H1 (cell line): ENCODE data around the gene STARD3NL. TPM values are rescaled to one million over a fixed set of nuclear protein-coding genes. Genes with fewer than 3 reads are reported as not detected.

Experiments used
- CTCF ChIA-PET: fragments of 300-600 bp; sonication (Branson Sonifier 250); formaldehyde crosslinking; loops from one replicate; lab custom pipeline; 2021; ENCODE audit not compliant: partially characterized antibody; lab: Charles Lee
- POLR2A ChIA-PET: fragments of 300-600 bp; sonication (Branson Sonifier 250); formaldehyde crosslinking; loops from one replicate; lab custom pipeline; 2021; ENCODE audit warnings: inconsistent platforms; ENCODE audit not compliant: partially characterized antibody; lab: Charles Lee
- DNase-seq, 2 experiments: peaks; one replicate each; pipeline versions ENCODE4 v3.0.0 to v3.0.0-alpha.2; 2010 to 2022; ENCODE audit warnings: low spot score in 2 of 2, low read depth in 1 of 2, mixed read lengths in 1 of 2
- FAIRE-seq: peaks from 2 replicates; lab custom pipeline; 2011; peaks lifted over from hg19 to GRCh38; lab: Jason Lieb, UNC
- H2AFZ ChIP-seq: 2 replicates; pipeline ENCODE4 v1.8.1; 2012; ENCODE audit warnings: low read length, inconsistent platforms
- H2AK5ac ChIP-seq: 2 replicates; pipeline ENCODE4 v1.6.1; 2013; ENCODE audit warnings: low read depth, low read length
- H2BK120ac ChIP-seq: replicated peaks from 2 replicates; pipeline ENCODE3; 2013; ENCODE audit warnings: low read depth, low read length, inconsistent platforms
- H2BK12ac ChIP-seq: 2 replicates; pipeline ENCODE4 v1.6.1; 2013; ENCODE audit warnings: low read depth, low read length
- H2BK15ac ChIP-seq: 2 replicates; pipeline ENCODE4 v1.6.1; 2013; ENCODE audit warnings: low read length
- H2BK20ac ChIP-seq: 2 replicates; pipeline ENCODE4 v1.6.1; 2013; ENCODE audit warnings: low read length
- H2BK5ac ChIP-seq: 2 replicates; pipeline ENCODE4 v1.6.1; 2013; ENCODE audit warnings: low read depth, low read length
- H3K14ac ChIP-seq: 2 replicates; pipeline ENCODE4 v1.6.1; 2013; ENCODE audit warnings: inconsistent platforms; ENCODE audit not compliant: insufficient read length
- H3K18ac ChIP-seq: 2 replicates; pipeline ENCODE4 v1.6.1; 2013; ENCODE audit warnings: low read length; ENCODE audit errors: extremely low read depth
- H3K23ac ChIP-seq: 2 replicates; pipeline ENCODE4 v1.6.1; 2013; ENCODE audit warnings: inconsistent platforms; ENCODE audit not compliant: insufficient read length
- H3K23me2 ChIP-seq: 2 replicates; pipeline ENCODE4 v1.6.1; 2013; ENCODE audit warnings: low read depth, low read length
- H3K27ac ChIP-seq: 2 replicates; pipeline ENCODE4 v1.6.1; 2011; ENCODE audit warnings: low read depth, low read length, inconsistent platforms
- H3K27me3 ChIP-seq, 4 experiments: replicated peaks in 1 of 4; 1 replicate in 1 of 4; 2 replicates in 3 of 4; pipeline versions ENCODE4 v1.6.1 to v1.8.1; 2011 to 2013; ENCODE audit warnings: low read length in 3 of 4, mild to moderate bottlenecking in 3 of 4, inconsistent platforms in 2 of 4, mixed read lengths in 2 of 4, moderate library complexity in 1 of 4; ENCODE audit not compliant: control insufficient read depth in 3 of 4, insufficient read depth in 3 of 4; ENCODE audit errors: extremely low read depth in 1 of 4
- H3K36me3 ChIP-seq, 4 experiments: 2 replicates each; pipeline versions ENCODE4 v1.6.1 to v1.8.1; 2011 to 2013; ENCODE audit warnings: mild to moderate bottlenecking in 4 of 4, low read length in 3 of 4, moderate library complexity in 2 of 4, control low read depth in 1 of 4, inconsistent platforms in 1 of 4; ENCODE audit not compliant: insufficient read depth in 4 of 4, control insufficient read depth in 2 of 4
- H3K4ac ChIP-seq: replicated peaks from 2 replicates; pipeline ENCODE3; 2013; ENCODE audit warnings: low read length, low read depth, mixed read lengths, inconsistent platforms; ENCODE audit not compliant: insufficient read length
- H3K4me1 ChIP-seq, 4 experiments: replicated peaks in 1 of 4; 1 replicate in 1 of 4; 2 replicates in 3 of 4; pipeline versions ENCODE4 v1.6.1 to v1.8.1; 2011 to 2013; ENCODE audit warnings: low read length in 3 of 4, inconsistent platforms in 2 of 4, mixed read lengths in 1 of 4; ENCODE audit not compliant: insufficient read depth in 4 of 4, control insufficient read depth in 3 of 4
- H3K4me2 ChIP-seq, 2 experiments: 2 replicates each; pipeline versions ENCODE4 v1.6.1 to v1.8.1; 2011 to 2013; ENCODE audit warnings: low read depth in 2 of 2, low read length in 2 of 2, control low read depth in 1 of 2, inconsistent platforms in 1 of 2, mild to moderate bottlenecking in 1 of 2; ENCODE audit not compliant: insufficient read depth in 1 of 2
- H3K4me3 ChIP-seq, 4 experiments: fragments of 200-600, 300-600 bp in 1 of 4; sonication (generic), shearing (Covaris generic), sonication (Bioruptor Twin) in 1 of 4; 2 replicates each; pipeline versions ENCODE4 v1.5.1 to v1.8.1; 2011 to 2016; ENCODE audit warnings: low read length in 4 of 4, low read depth in 3 of 4, control low read depth in 2 of 4, inconsistent platforms in 2 of 4, mild to moderate bottlenecking in 2 of 4, mixed read lengths in 1 of 4, moderate library complexity in 1 of 4; ENCODE audit not compliant: insufficient read depth in 2 of 4; ENCODE audit errors: extremely low read depth in 1 of 4
- H3K56ac ChIP-seq: replicated peaks from 2 replicates; pipeline ENCODE3; 2013; ENCODE audit warnings: low read depth, mild to moderate bottlenecking, mixed read lengths, low read length, inconsistent platforms; ENCODE audit not compliant: insufficient read length
- H3K79me1 ChIP-seq: 2 replicates; pipeline ENCODE4 v1.6.1; 2013; ENCODE audit warnings: low read depth, low read length, control low read depth
- H3K79me2 ChIP-seq, 2 experiments: 2 replicates each; pipeline versions ENCODE4 v1.6.1 to v1.8.1; 2012 to 2013; ENCODE audit warnings: low read length in 2 of 2, mild to moderate bottlenecking in 2 of 2, inconsistent platforms in 1 of 2; ENCODE audit not compliant: insufficient read depth in 2 of 2, control insufficient read depth in 1 of 2
- H3K9ac ChIP-seq, 4 experiments: replicated peaks in 1 of 4; 1 replicate in 1 of 4; 2 replicates in 3 of 4; pipeline versions ENCODE4 v1.6.1 to v1.8.1; 2011 to 2013; ENCODE audit warnings: low read depth in 3 of 4, low read length in 3 of 4, control low read depth in 2 of 4, mild to moderate bottlenecking in 2 of 4, moderate library complexity in 2 of 4, inconsistent platforms in 1 of 4; ENCODE audit errors: extremely low read depth in 1 of 4
- H3K9me3 ChIP-seq, 2 experiments: 2 replicates each; pipeline versions ENCODE4 v1.6.1 to v1.8.1; 2012 to 2013; ENCODE audit warnings: mild to moderate bottlenecking in 2 of 2, moderate library complexity in 2 of 2, control low read depth in 1 of 2, inconsistent platforms in 1 of 2, low read depth in 1 of 2, low read length in 1 of 2, mixed read lengths in 1 of 2; ENCODE audit not compliant: insufficient read depth in 2 of 2
- H4K20me1 ChIP-seq, 2 experiments: replicated peaks in 1 of 2; 2 replicates each; pipeline versions ENCODE3 to v1.8.1; 2011 to 2013; ENCODE audit warnings: inconsistent platforms in 2 of 2, low read length in 2 of 2, mild to moderate bottlenecking in 1 of 2; ENCODE audit not compliant: insufficient read depth in 2 of 2, control insufficient read depth in 1 of 2
- H4K5ac ChIP-seq: 2 replicates; pipeline ENCODE4 v1.6.1; 2013; ENCODE audit warnings: low read length, low read depth, mixed read lengths, inconsistent platforms; ENCODE audit not compliant: insufficient read length
- H4K8ac ChIP-seq: 2 replicates; pipeline ENCODE4 v1.8.0; 2013; ENCODE audit warnings: mild to moderate bottlenecking, moderate library complexity, low read length, inconsistent platforms; ENCODE audit not compliant: insufficient read depth; ENCODE audit errors: extremely low read depth
- H4K91ac ChIP-seq: replicated peaks from 2 replicates; pipeline ENCODE3; 2013; ENCODE audit warnings: low read length, mixed read lengths, inconsistent platforms; ENCODE audit not compliant: insufficient read length
- CHD1 ChIP-seq: IDR thresholded peaks from 2 replicates; pipeline ENCODE4 v1.6.1; 2012; ENCODE audit warnings: low read depth, low read length, improper control_type of control experiment
- EP300 ChIP-seq, 2 experiments: IDR thresholded peaks; 1 replicate in 1 of 2; 2 replicates in 1 of 2; pipeline ENCODE4 v1.6.1; 2011 to 2012; ENCODE audit warnings: low read depth in 2 of 2, low read length in 2 of 2, mild to moderate bottlenecking in 2 of 2, borderline replicate concordance in 1 of 2, inconsistent platforms in 1 of 2, moderate library complexity in 1 of 2
- KDM4A ChIP-seq: IDR thresholded peaks from one replicate; pipeline ENCODE4 v1.7.1; 2012; ENCODE audit warnings: low read depth, mild to moderate bottlenecking, moderate library complexity, low read length, inconsistent platforms; ENCODE audit not compliant: severe bottlenecking
- KDM5A ChIP-seq: fragments of 200-600 bp; IDR thresholded peaks from 2 replicates; pipeline ENCODE4 v1.7.1; 2012; ENCODE audit warnings: mild to moderate bottlenecking, low read length, inconsistent platforms, mixed read lengths
- RBBP5 ChIP-seq: IDR thresholded peaks from 2 replicates; pipeline ENCODE4 v1.7.1; 2012; ENCODE audit warnings: low read depth, mild to moderate bottlenecking, inconsistent platforms, low read length, moderate library complexity, borderline replicate concordance
- RNF2 ChIP-seq: fragments of 200-900, 300-1000 bp; sonication (generic); IDR thresholded peaks from 2 replicates; pipeline ENCODE4 v1.7.1; 2016; ENCODE audit warnings: borderline replicate concordance, low read depth, mild to moderate bottlenecking, antibody characterized with exemption, low read length; ENCODE audit not compliant: poor library complexity, severe bottlenecking; ENCODE audit errors: missing control alignments
- SIRT6 ChIP-seq: IDR thresholded peaks from one replicate; pipeline ENCODE4 v1.7.1; 2012; ENCODE audit warnings: low read length, inconsistent platforms
- SRF ChIP-seq: IDR thresholded peaks from 2 replicates; pipeline ENCODE4 v1.6.1; 2011; ENCODE audit warnings: mild to moderate bottlenecking, low read depth, low read length, moderate library complexity
- SUZ12 ChIP-seq: fragments of 200-600 bp; sonication (generic); IDR thresholded peaks from 2 replicates; pipeline ENCODE4 v1.6.1; 2012; ENCODE audit warnings: mild to moderate bottlenecking, inconsistent platforms, low read length, moderate library complexity, mixed read lengths
- TBP ChIP-seq: IDR thresholded peaks from 2 replicates; pipeline ENCODE4 v1.6.1; 2011; ENCODE audit warnings: low read depth, low read length, improper control_type of control experiment
- WGBS, 2 experiments: shearing (Covaris generic) in 1 of 2; methylation state at CpG; one replicate each; pipeline versions ENCODE4 v1.1.6 to v1.1.7; 2013 to 2015; ENCODE audit warnings: low lambda C conversion rate in 2 of 2, mixed read lengths in 2 of 2, inconsistent platforms in 1 of 2, low coverage in 1 of 2, missing lambda C conversion rate in 1 of 2; ENCODE audit not compliant: insufficient replicate concordance in 2 of 2, insufficient coverage in 1 of 2, insufficient read length in 1 of 2; ENCODE audit errors: extremely low coverage in 1 of 2, missing lambda C conversion rate in 1 of 2; 5-methylcytosine and 5-hydroxymethylcytosine counted together
- polyA plus RNA-seq, 7 experiments: library from polyadenylated mRNA; depleted of rRNA in 3 of 7; stranded (reverse) in 5 of 7; unstranded in 2 of 7; fragments of >200 nt in 5 of 7; fragments of 200-250 nt in 2 of 7; gene quantifications; 1 replicate in 5 of 7; 2 replicates in 1 of 7; 4 replicates in 1 of 7; pipeline versions ENCODE4 v1.2.1 to v1.2.3, GENCODE V29; 2011 to 2013; ENCODE audit warnings: missing spikeins in 2 of 7, mixed read lengths in 2 of 7
- total RNA-seq: library from RNA; stranded (reverse); fragmentation: NEBNext Ultra II Directional; extraction: Animal tissue kit (Norgen Biotek cat#: 25700); gene quantifications from 2 replicates; pipeline ENCODE4 v1.2.1, GENCODE V29; 2021
- TF ChIP-seq, protein P1 (sequence below): IDR thresholded peaks from 2 replicates; pipeline ENCODE4 v1.6.1; 2012; ENCODE audit warnings: inconsistent platforms

Gene STARD3NL
- total and polyA plus RNA-seq, 2 of the 8 experiments (the other 6 are each of a cell fraction or from before 2014, with no cell fraction given), result 27.1 to 40.5 TPM

DNA sequence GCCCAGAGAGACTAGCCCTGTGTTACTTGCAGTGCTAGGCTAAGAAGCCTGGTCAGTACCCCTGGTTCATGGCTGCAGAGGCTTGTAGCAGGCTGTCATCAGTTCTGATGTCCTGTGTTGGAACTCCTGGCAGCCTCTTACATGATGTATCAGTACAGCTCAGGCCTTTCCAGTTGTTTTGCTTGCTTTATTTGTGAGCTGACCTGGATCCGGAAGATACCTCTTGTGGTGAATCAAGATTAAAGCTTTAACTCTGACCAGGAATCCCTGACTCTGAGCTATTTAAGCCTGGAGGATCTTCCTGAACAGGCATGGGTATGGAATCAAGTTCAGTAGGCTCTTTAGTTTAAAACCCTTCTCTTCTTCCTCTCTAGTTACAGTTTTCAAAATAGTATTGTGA lies 4.4 kb downstream of the STARD3NL start:
- Histone ChIP-seq H3K23ac (no peak overlapping the region), H2BK15ac (no peak overlapping the region), H2BK5ac (no peak overlapping the region), H3K36me3 (no peaks in the 10 kb centered on the region), H2AFZ (no peak overlapping the region), H3K4me1 (peaks cover 0 to 6% (median 2%) of the 10 kb centered on the region in 4 experiments; a peak in 3 of 7 replicates), H2BK120ac (no peak overlapping the region), H4K20me1 (no peaks in the 10 kb centered on the region), H3K27ac (no peak overlapping the region), H3K4me3 (no peak overlapping the region), H3K4ac (no peak overlapping the region), H3K4me2 (no peak overlapping the region), H3K79me1 (peaks cover 3% of the 10 kb centered on the region), H3K9me3 (no peaks in the 10 kb centered on the region), H3K79me2 (peaks cover 0 to 70% of the 10 kb centered on the region in 2 experiments; a peak in 2 of 4 replicates), H3K14ac (no peak overlapping the region), H3K56ac (no peak overlapping the region), H3K9ac (no peak overlapping the region), H3K27me3 (no peaks in the 10 kb centered on the region), H4K91ac (no peak overlapping the region), H4K8ac (no peak overlapping the region), H2BK20ac (no peak overlapping the region), H3K23me2 (no peaks in the 10 kb centered on the region), H2AK5ac (no peak overlapping the region), H4K5ac (no peak overlapping the region), H2BK12ac (no peak overlapping the region), H3K18ac (no peak overlapping the region)
- CTCF ChIA-PET, result interaction anchor here (0.8 to 3.6 kb wide), 3 partner anchors 34 to 192 kb away, joined by 3 to 12 read pairs (median 4); no protein-coding TSS in a partner anchor
- WGBS, 2 experiments, result 93% methylated on average over 1 of the region's 1 CpG; no CpG with 5 or more reads in 1 of the 2 experiments
- FAIRE-seq (no peak), DNase-seq (no peak)
- TF ChIP-seq EP300 (IDR thresholded peaks at IDR 0.05; ENCODE audit: borderline replicate concordance in 1 of 2, low read depth in 2 of 2, low read length in 2 of 2) (no peak), KDM4A (no peak), TBP (no peak), RNF2 (no peak), SUZ12 (no peak), RBBP5 (no peak), SRF (no peak), KDM5A (no peak), SIRT6 (no peak), CHD1 (no peak)
- TF ChIP-seq, protein P1, sequence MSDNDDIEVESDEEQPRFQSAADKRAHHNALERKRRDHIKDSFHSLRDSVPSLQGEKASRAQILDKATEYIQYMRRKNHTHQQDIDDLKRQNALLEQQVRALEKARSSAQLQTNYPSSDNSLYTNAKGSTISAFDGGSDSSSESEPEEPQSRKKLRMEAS, result no peak
- POLR2A ChIA-PET, result no interaction called here
